Measurements from ENCODE around the gene MIF4GD. TPM values are rescaled to one million over a fixed set of nuclear protein-coding genes. Genes with fewer than 3 reads are reported as not detected.
A peak's percentile ranks its signal among the peaks of the same experiment; 100 is the strongest.

MIF4GD gene
- total and polyA plus RNA-seq, 9 of the 15 experiments (the other 6 are each of a cell fraction or from before 2014, with no cell fraction given): 11.8 to 63.8 (median 28.1) TPM

GRCh38 chr17:75261336-75262111, 9.5 kb downstream of the MIF4GD start, which contains the start of the genes GGA3 and MRPS7 (continued):
- TF ChIP-seq ATF4 (CRISPR knock-in tag; IDR thresholded peaks at IDR 0.05) (no peak), ETS1 (conservative IDR thresholded peaks at IDR 0.05; ENCODE audit: control insufficient read depth, low read depth, low read length) (0 out of 2 replicates have a peak, but pooled peaks have one; percentile 28), ZNF584 (CRISPR knock-in tag; IDR thresholded peaks at IDR 0.05; ENCODE audit: low read depth) (no peak), ZSCAN29 (IDR thresholded peaks at IDR 0.05) (peak; percentile 51; the same call in 1 of the 2 replicates), ZNF551 (CRISPR knock-in tag; IDR thresholded peaks at IDR 0.05) (no peak), PHTF2 (CRISPR knock-in tag; IDR thresholded peaks at IDR 0.05) (no peak), PBX2 (CRISPR knock-in tag; IDR thresholded peaks at IDR 0.05; ENCODE audit: low read depth) (no peak), PBX2 (tag; conservative IDR thresholded peaks at IDR 0.05; ENCODE audit: low read depth) (no peak), CSDE1 (IDR thresholded peaks at IDR 0.05) (no peak), ZZZ3 (IDR thresholded peaks at IDR 0.05) (no peak), ZKSCAN1 (IDR thresholded peaks at IDR 0.05; ENCODE audit: low read depth, low read length) (no peak), ZBED1 (IDR thresholded peaks at IDR 0.05) (no peak; the same call in 1 of the 2 replicates), ZNF395 (CRISPR knock-in tag; IDR thresholded peaks at IDR 0.05) (peak; percentile 90), ZNF277 (CRISPR knock-in tag; IDR thresholded peaks at IDR 0.05; ENCODE audit: borderline replicate concordance) (no peak), ZBTB49 (CRISPR knock-in tag; IDR thresholded peaks at IDR 0.05; ENCODE audit: borderline replicate concordance) (0 out of 2 replicates have a peak, but pooled peaks have one; percentile 21), MTA1 (IDR thresholded peaks at IDR 0.05; ENCODE audit: borderline replicate concordance) (peak; percentile 88), CBX2 (IDR thresholded peaks at IDR 0.05; ENCODE audit: insufficient read depth, low read length, poor library complexity, severe bottlenecking) (no peak), TRIM24 (IDR thresholded peaks at IDR 0.05) (no peak)

Measured in K562 (cell line).